ENCODE results near the gene ECM1.

- TF ChIP-seq CTCF (conservative IDR thresholded peaks at IDR 0.05) (no peak), EZH2 (IDR thresholded peaks at IDR 0.05; ENCODE audit: low read depth) (no peak)
Measured at GRCh38 chr1:150543500-150544143, 35.7 kb downstream of the ECM1 start.
